Adipocyte (in vitro differentiated cells): ENCODE data around the gene MBD6.
"Not testable (repeated sequence)": the region's sequence is repeated elsewhere in the genome, so short reads cannot be mapped to it uniquely, and the experiment has no call there.

Experiments used
- DNase-seq: peaks from one replicate; pipeline ENCODE4 v3.0.0-alpha.2; 2015; ENCODE audit warnings: low read depth
- H3K27me3 ChIP-seq: replicated peaks from 2 replicates; pipeline ENCODE4 v1.7.0; 2013; ENCODE audit warnings: mild to moderate bottlenecking, low read length, moderate library complexity; ENCODE audit not compliant: control insufficient read depth, insufficient read depth
- H3K36me3 ChIP-seq: 2 replicates; pipeline ENCODE4 v1.7.0; 2013; ENCODE audit warnings: low read length, mild to moderate bottlenecking, moderate library complexity; ENCODE audit not compliant: control insufficient read depth, insufficient read depth, severe bottlenecking
- H3K4me1 ChIP-seq: 2 replicates; pipeline ENCODE4 v1.7.0; 2013; ENCODE audit warnings: mild to moderate bottlenecking, low read length, moderate library complexity; ENCODE audit not compliant: control insufficient read depth, insufficient read depth
- H3K4me3 ChIP-seq: 2 replicates; pipeline ENCODE4 v1.7.0; 2013; ENCODE audit warnings: mild to moderate bottlenecking, low read length, moderate library complexity
- H3K9ac ChIP-seq: 2 replicates; pipeline ENCODE4 v1.7.0; 2013; ENCODE audit warnings: mild to moderate bottlenecking, low read length, moderate library complexity
- H3K9me3 ChIP-seq: 2 replicates; pipeline ENCODE4 v1.7.0; 2013; ENCODE audit warnings: mild to moderate bottlenecking, low read length, moderate library complexity; ENCODE audit not compliant: control insufficient read depth

Gene MBD6

DNA sequence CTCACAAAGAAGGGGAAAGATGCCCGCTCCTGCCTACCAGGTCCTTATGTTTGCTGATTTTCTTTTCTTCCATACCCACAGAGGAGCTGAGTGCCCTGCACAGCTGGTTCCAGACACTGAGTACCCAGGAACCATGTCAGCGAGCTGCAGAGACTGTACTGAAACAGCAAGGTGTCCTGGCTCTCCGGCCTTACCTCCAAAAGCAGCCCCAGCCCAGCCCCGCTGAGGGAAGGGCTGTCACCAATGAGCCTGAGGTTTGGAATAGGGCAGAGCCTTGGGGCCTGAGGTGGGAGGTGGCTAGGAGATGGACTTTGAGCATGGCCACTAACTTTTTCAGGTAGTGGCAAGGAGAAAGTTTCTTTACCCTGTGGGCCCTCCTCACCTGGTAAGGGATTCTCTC lies 32.5 kb upstream of the MBD6 start:
- no peak overlapping the region for H3K9ac ChIP-seq
- H3K36me3 ChIP-seq: peaks cover 44% of the 10 kb centered on the region
- no peaks in the 10 kb centered on the region for H3K27me3 ChIP-seq
- H3K9me3 ChIP-seq: no peaks in the 10 kb centered on the region
- peaks cover 9% of the 10 kb centered on the region for H3K4me1 ChIP-seq
- no peak overlapping the region for H3K4me3 ChIP-seq
- no peak for DNase-seq

DNA sequence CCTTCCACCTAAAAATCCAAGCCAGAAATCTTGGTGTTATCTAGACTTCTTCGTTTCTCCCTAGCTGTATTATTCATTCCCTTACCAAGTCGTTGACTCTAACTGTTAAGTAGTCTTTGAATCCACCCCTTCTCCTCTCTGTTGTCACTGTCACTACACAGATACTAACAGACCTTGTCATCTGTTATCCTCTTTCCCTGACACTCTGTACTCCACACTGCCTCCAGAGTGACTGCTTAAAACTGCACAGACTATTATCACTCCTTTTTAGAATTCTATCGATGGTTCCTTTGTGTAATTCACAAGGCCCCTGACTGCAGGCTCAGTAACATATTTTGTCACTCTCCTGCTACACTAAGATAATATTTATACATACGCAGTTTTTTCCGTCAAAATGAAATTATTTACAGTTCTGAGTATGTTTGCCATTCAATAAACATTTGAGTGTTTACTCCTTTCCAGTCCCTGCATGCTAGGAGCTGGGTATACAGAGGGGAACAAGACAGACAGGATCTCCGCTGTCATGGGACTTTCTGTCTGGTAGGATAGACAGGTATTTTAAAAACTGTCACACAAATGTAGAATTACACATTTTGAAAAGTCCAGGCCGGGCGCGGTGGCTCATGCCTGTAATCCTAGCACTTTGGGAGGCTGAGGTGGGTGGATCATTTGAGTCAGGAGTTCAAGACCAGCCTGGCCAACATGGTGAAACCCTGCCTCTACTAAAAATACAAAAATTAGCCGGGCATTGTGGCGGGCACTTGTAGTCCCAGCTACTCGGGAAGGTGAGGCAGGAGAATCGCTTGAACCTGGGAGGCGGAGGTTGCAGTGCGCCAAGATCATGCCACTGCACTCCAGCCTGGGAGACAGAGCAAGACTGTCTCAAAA lies 31.0 kb upstream of the MBD6 start:
- H3K9me3 ChIP-seq: no peaks in the 10 kb centered on the region
- H3K4me1 ChIP-seq: peaks cover 9% of the 10 kb centered on the region
- H3K27me3 ChIP-seq: no peaks in the 10 kb centered on the region
- H3K36me3 ChIP-seq: peaks cover 47% of the 10 kb centered on the region
- no peak for DNase-seq
- no peak overlapping the region for H3K9ac ChIP-seq
- H3K4me3 ChIP-seq: no peak overlapping the region

DNA sequence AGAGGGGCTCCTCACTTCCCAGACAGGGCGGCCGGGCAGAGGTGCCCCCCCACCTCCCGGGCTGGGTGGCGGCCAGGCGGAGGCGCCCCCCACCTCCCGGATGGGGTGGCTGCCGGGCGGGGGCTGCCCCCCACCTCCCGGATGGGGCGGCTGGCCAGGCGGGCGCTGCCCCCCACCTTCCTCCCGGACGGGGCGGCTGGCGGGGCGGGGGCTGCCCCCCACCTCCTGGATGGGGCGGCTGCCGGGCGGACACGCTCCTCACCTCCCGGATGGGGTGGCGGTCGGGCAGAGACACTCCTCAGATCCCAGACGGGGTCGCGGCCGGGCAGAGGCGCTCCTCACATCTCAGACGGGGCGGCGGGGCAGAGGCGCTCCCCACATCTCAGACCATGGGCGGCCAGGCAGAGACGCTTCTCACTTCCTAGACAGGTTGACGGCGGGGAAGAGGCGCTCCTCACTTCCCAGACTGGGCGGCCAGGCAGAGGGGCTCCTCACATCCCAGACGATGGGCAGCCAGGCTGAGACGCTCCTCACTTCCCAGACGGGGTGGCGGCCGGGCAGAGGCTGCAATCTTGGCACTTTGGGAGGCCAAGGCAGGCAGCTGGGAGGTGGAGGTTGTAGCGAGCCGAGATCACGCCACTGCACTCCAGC lies 27.4 kb upstream of the MBD6 start:
- H3K9me3 ChIP-seq, H3K27me3 ChIP-seq, H3K4me1 ChIP-seq, H3K9ac ChIP-seq, DNase-seq, H3K4me3 ChIP-seq: not testable (repeated sequence)
- peaks cover 63% of the 10 kb centered on the region for H3K36me3 ChIP-seq

DNA sequence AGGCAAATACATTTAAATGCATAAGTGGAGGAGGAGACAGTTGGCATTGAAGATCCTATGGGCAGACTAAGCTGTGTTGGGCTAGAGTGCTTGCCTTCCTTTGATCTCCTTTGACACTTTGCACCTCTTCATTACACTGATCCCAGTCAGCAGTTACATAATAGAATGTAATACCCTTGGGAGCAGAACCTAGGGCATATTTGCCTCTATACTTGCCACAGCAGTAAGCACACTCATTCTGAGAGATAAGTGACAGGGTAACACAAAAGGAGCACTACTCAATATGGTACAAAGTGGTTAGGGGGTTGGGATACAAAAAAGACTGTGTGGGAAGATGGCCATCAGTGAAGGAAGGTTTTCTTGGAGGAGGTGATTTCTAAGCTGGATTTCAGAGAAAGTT lies 25.8 kb upstream of the MBD6 start:
- Histone ChIP-seq H3K36me3 (peaks cover 63% of the 10 kb centered on the region), H3K27me3 (no peaks in the 10 kb centered on the region), H3K4me1 (no peaks in the 10 kb centered on the region), H3K4me3 (no peak overlapping the region), H3K9ac (no peak overlapping the region), H3K9me3 (no peaks in the 10 kb centered on the region)
- no peak for DNase-seq

DNA sequence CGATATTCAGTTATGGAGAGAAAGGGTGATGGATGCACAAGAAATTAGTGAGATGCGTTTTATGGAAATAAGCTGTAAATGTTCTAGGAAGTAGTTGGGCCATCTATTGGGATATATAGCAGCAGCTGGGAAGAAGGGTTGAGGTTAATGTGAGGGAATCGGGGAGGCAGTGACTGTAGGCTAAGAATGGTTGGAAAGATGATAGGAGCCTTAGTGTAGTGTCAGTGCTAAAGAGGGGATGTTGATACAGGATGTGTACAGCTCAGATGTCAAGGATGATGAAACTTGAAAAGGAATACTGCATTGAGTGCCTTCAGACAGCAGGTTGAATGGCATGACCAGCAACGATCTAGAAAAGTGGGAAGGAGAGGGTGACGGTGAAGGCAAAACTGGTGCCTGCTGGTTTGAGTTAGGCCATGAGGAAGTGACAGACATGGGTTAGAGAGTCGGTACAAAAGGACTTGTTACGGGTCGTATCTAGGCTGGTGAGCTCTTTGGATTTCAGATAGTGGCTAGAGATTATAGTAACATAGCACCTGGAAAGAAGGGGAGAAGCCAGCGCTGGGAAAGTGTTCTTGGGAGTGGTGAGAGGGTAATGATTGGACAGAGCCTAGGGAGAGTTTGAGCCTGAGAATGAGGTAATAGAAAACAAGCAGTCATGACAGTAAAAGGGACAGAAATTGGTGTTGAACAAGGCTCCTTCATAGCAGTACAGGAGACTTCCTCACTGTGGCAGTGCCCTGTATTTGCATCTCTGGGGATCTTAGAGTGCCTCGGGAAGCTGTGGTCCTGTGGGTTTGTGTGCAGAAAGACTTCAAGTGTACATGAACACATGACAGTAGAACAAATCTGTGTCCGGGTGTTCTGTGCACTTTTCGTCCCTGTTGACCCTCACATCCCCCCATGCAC lies 25.1 kb upstream of the MBD6 start:
- DNase-seq: no peak
- Histone ChIP-seq H3K9ac (no peak overlapping the region), H3K4me3 (no peak overlapping the region), H3K4me1 (no peaks in the 10 kb centered on the region), H3K9me3 (no peaks in the 10 kb centered on the region), H3K27me3 (no peaks in the 10 kb centered on the region), H3K36me3 (peaks cover 64% of the 10 kb centered on the region)

DNA sequence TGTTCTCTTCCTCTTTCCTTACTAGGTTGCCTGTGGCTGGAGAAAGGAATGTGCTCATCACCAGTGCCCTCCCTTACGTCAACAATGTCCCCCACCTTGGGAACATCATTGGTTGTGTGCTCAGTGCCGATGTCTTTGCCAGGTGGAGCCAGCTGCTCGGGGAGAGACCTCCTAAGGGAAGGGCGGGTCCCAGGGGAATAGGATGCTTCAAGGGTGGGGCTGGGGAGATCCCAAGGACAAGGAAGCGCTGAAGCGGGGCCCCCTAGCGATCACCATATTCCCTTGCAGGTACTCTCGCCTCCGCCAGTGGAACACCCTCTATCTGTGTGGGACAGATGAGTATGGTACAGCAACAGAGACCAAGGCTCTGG lies 24.5 kb upstream of the MBD6 start:
- Histone ChIP-seq H3K9ac (no peak overlapping the region), H3K4me1 (no peaks in the 10 kb centered on the region), H3K4me3 (no peak overlapping the region), H3K36me3 (peaks cover 65% of the 10 kb centered on the region), H3K9me3 (no peaks in the 10 kb centered on the region), H3K27me3 (no peaks in the 10 kb centered on the region)
- no peak for DNase-seq

DNA sequence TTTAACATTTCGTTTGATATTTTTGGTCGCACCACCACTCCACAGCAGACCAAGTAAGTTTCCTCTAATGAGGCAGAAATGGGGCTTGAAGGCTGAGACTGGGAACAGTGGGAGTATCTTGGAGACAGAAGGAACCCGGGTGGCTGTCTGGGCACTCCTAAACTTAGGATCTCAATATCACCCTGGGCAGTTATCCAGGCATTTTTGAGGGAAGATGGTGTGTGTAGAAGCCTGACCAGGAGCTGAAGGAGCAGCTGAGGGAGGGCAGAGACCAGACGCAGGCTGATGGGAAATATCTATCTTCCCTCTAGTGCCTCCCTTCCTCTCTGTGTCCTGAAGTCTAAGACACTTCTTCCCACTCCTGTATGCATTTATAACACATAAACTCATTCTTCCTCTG lies 24.1 kb upstream of the MBD6 start:
- H3K4me1 ChIP-seq: no peaks in the 10 kb centered on the region
- no peak overlapping the region for H3K4me3 ChIP-seq
- no peak overlapping the region for H3K9ac ChIP-seq
- H3K36me3 ChIP-seq: peaks cover 69% of the 10 kb centered on the region
- H3K27me3 ChIP-seq: no peaks in the 10 kb centered on the region
- no peaks in the 10 kb centered on the region for H3K9me3 ChIP-seq
- DNase-seq: no peak

DNA sequence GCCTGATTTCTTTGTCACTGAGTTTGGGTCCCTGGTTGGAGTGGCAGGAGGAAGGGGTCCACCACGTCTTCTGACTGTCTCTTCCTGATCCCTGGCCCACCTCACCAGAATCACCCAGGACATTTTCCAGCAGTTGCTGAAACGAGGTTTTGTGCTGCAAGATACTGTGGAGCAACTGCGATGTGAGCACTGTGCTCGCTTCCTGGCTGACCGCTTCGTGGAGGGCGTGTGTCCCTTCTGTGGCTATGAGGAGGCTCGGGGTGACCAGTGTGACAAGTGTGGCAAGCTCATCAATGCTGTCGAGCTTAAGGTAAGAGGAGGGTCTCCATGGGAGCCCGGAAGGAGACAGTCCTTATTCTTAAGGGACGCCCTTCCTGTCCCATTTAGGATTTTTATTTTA lies 22.4 kb upstream of the MBD6 start:
- no peaks in the 10 kb centered on the region for H3K27me3 ChIP-seq
- no peak overlapping the region for H3K4me3 ChIP-seq
- DNase-seq: no peak
- no peak overlapping the region for H3K9ac ChIP-seq
- peaks cover 82% of the 10 kb centered on the region for H3K36me3 ChIP-seq
- no peaks in the 10 kb centered on the region for H3K4me1 ChIP-seq
- H3K9me3 ChIP-seq: no peaks in the 10 kb centered on the region

DNA sequence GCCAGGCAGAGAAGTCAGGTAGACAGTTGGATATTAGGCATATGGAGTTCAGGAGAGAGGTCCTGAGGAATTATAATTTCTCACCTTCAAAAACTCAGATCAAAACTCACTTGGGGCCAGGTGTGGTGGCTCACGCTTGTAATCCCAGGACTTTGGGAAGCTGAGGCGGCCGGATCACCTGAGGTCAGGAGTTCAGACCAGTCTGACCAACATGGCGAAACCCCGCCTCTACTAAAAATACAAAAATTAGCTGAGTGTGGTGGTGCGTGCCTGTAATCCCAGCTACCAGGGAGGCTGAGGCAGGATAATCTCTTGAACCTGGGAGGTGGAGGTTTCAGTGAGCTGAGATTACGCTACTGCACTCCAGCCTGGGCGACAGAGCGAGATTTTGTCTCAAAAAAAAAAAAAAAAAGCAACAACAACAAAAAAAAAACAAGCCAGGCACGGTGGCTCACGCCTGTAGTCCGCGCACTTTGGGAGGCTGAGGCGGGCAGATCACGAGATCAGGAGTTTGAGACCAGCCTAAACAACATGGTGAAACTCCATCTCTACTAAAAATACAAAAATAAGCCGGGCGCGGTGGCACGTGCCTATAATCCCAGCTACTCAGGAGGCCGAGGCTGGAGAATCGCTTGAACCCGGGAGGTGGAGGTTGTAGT lies 20.2 kb upstream of the MBD6 start:
- H3K9me3 ChIP-seq, H3K27me3 ChIP-seq, H3K4me3 ChIP-seq, H3K9ac ChIP-seq, H3K4me1 ChIP-seq, DNase-seq: not testable (repeated sequence)
- H3K36me3 ChIP-seq: peaks cover 86% of the 10 kb centered on the region

DNA sequence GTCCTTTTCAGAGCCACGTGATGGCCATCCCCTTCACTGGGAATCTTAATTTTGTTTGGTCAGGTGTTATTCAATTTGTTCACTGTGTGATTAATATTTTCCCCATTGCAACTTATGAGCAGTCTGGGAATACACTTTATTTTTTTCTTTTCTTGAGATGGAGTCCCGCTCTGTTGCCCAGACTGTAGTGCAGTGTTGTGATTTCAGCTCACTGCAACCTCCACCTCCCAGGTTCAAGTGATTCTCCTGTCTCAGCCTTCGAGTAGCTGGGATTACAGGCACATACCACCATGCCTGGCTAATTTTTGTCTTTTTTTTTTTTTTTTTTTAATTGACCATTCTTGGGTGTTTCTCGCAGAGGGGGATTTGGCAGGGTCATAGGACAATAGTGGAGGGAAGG lies 16.1 kb upstream of the MBD6 start:
- H3K4me1 ChIP-seq, H3K27me3 ChIP-seq, DNase-seq, H3K4me3 ChIP-seq, H3K9ac ChIP-seq, H3K9me3 ChIP-seq: not testable (repeated sequence)
- peaks cover 78% of the 10 kb centered on the region for H3K36me3 ChIP-seq

DNA sequence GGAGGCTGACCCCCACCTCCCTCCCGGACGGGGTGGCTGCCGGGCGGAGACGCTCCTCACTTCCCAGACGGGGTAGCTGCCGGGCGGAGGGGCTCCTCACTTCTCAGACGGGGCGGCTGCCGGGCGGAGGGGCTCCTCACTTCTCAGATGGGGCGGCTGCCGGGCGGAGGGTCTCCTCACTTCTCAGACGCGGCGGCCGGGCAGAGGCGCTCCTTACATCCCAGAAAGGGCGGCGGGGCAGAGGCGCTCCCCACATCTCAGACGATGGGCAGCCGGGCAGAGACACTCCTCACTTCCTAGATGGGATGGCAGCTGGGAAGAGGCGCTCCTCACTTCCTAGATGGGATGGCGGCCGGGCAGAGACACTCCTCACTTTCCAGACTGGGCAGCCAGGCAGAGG lies 14.8 kb upstream of the MBD6 start:
- not testable (repeated sequence) for DNase-seq, H3K4me1 ChIP-seq, H3K27me3 ChIP-seq, H3K4me3 ChIP-seq, H3K9ac ChIP-seq, H3K9me3 ChIP-seq
- H3K36me3 ChIP-seq: peaks cover 78% of the 10 kb centered on the region
